WI38 (cell line): ENCODE measurements around the gene SLC44A5.
A peak's percentile ranks its signal among the peaks of the same experiment; 100 is the strongest.
"Not testable (repeated sequence)": the region's sequence is repeated elsewhere in the genome, so short reads cannot be mapped to it uniquely, and the experiment has no call there.

Experiments
- H3K4me3 ChIP-seq: 2 replicates; pipeline ENCODE4 v1.5.1; 2011; ENCODE audit warnings: low read depth, mild to moderate bottlenecking, control low read depth, low read length
- CTCF ChIP-seq: IDR thresholded peaks from 2 replicates; pipeline ENCODE4 v1.5.1; 2012; ENCODE audit warnings: low read depth, mild to moderate bottlenecking, control low read depth, low read length

Gene SLC44A5

GRCh38 chr1:75211648-75212047, 399.3 kb downstream of the SLC44A5 start:
- no peak for TF ChIP-seq CTCF
- H3K4me3 ChIP-seq: no peak overlapping the region

DNA sequence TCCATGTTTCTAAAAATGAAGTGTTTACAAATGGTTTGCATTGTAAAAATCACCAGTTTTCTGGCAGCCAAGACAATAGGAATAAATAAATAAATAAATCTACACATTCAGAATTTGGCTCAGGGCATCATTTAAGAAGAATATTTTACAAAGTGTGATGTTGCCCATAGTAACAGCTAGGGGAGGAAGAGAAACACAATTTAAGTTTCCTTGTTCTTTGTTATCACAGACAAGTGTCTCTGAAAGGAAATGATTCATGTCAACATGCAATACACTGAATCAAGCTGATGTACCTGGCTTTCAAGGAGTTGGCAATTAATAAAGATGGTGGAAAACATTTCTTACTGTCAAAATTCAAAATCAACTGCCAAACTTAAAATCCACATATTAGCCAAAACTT, 402.1 kb downstream of the SLC44A5 start:
- H3K4me3 ChIP-seq: no peak overlapping the region
- no peak for TF ChIP-seq CTCF

GRCh38 chr1:75203415-75204277, 407.3 kb downstream of the SLC44A5 start:
- peak; percentile 39; the same call in 1 of the 2 replicates for TF ChIP-seq CTCF
- no peak overlapping the region for H3K4me3 ChIP-seq

DNA sequence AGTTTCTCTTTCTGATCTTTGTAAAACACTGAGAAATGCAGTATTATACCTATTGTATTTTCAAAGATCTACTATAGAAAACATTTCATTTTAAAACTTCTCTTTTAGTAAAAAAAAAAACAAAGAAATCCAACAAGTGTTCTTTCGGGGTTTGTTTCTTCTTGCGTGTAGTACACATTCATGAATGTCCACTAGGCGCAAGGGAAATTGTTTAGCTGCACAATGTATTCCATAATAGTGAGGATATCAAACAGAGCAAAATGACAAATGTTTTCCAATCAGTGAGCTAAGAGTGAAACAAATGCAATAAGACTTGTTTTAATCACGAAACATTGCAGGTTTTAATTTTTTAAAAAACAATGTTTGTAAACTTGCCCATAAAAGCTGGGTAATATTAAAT, 408.2 kb downstream of the SLC44A5 start:
- TF ChIP-seq CTCF: no peak
- H3K4me3 ChIP-seq: no peak overlapping the region

GRCh38 chr1:75198761-75199160, 412.2 kb downstream of the SLC44A5 start:
- TF ChIP-seq CTCF: no peak

DNA sequence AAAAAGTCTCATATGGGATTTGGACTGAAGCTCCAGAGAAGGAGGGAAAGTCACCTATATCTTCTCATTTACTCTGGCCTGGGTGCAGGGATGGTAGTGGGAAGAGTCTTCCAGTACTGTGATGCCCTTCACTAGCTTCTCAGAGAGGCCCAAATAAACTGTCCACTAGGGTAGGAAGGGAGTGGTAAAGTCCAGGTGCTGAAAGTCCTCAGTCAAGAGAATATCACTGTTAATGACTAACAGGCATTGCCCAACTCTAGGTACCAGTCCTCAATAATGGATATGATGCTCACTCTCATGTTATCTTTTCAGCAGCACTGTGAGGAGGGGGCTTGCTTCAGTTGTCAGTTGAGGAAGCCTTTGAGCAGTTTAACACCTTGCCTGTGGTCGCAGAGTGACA, 412.8 kb downstream of the SLC44A5 start:
- no peak overlapping the region for H3K4me3 ChIP-seq
- TF ChIP-seq CTCF: no peak

More at GRCh38 chr1:75198761-75199160, 412.2 kb downstream of the SLC44A5 start:
- H3K4me3 ChIP-seq: no peak overlapping the region

- no peak for TF ChIP-seq CTCF
- H3K4me3 ChIP-seq: no peak overlapping the region
Observed at GRCh38 chr1:75188892-75189291, 422.0 kb downstream of the SLC44A5 start.

DNA sequence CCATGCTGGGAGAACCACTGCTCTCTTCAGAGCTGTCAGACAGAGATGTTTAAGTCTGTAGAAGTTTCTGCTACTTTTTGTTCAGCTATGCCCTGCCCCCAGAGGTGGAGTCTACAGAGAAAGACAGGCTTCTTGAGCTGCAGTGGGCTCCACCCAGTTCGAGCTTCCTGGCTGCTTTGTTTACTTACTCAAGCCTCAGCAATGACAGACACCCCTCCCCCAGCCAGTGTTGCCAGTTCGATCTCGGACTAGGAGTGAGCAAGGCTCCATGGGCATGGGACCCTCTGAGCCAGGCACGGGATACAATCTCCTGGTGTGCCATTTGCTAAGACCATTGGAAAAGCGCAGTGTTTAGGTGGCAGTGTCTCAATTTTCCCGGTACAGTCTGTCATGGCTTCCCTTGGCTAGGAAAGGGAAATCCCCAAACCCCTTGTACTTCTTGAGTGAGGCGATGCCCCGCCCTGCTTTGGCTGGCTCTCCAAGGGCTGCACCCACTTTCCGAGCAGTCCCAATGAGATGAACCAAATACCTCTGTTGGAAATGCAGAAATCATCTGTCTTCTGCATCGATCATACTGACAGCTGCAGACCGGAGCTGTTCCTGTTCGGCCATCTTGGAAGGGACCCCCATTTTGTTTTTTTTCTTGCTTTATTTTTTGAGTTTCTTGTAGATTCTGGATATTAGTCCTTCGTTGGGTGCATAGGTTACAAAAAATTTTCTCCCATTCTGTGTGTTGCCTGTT, 429.5 kb downstream of the SLC44A5 start:
- not testable (repeated sequence) for H3K4me3 ChIP-seq
